Endothelial cell of umbilical vein (primary cell): ENCODE data around the gene RNF157. TPM values are rescaled to one million over a fixed set of nuclear protein-coding genes. Genes with fewer than 3 reads are reported as not detected.

Experiments
- BruUV-seq: library from RNA; stranded (reverse); fragments of 400-500 nt; replicated peaks from 2 replicates; lab custom pipeline; 2021; lab: Mats Ljungman, UMichigan
- CTCF ChIA-PET: fragments of 300-600, 350-600 bp; sonication (Branson Sonifier 250); formaldehyde crosslinking; loops from one replicate; lab custom pipeline; 2021; ENCODE audit warnings: antibody characterized with exemption, inconsistent platforms; lab: Charles Lee
- POLR2A ChIA-PET: fragments of 300-600, 350-600 bp; sonication (Branson Sonifier 250); formaldehyde crosslinking; loops from one replicate; lab custom pipeline; 2021; ENCODE audit warnings: antibody characterized with exemption, inconsistent platforms; lab: Charles Lee
- DNase-seq: peaks from one replicate; pipeline ENCODE4 v3.0.0-alpha.2; 2011; ENCODE audit warnings: low read depth, low spot score
- FAIRE-seq: peaks from 2 replicates; lab custom pipeline; 2011; peaks lifted over from hg19 to GRCh38; lab: Jason Lieb, UNC
- H2AFZ ChIP-seq: 2 replicates; pipeline ENCODE4 v1.6.0; 2012; ENCODE audit warnings: low read depth, low read length, control low read depth, inconsistent platforms
- H3K27ac ChIP-seq: 2 replicates; pipeline ENCODE4 v1.5.1; 2011; ENCODE audit warnings: low read depth, mild to moderate bottlenecking, control low read depth, low read length, moderate library complexity; ENCODE audit not compliant: insufficient read depth
- H3K27me3 ChIP-seq, 2 experiments: 2 replicates each; pipeline versions ENCODE4 v1.6.0 to v1.6.1; 2011; ENCODE audit warnings: low read length in 2 of 2, mixed read lengths in 1 of 2; ENCODE audit not compliant: control insufficient read depth in 2 of 2, insufficient read depth in 2 of 2
- H3K36me3 ChIP-seq, 2 experiments: 2 replicates in 1 of 2; 3 replicates in 1 of 2; pipeline ENCODE4 v1.5.1; 2011; ENCODE audit warnings: low read length in 2 of 2, mild to moderate bottlenecking in 1 of 2, moderate library complexity in 1 of 2; ENCODE audit not compliant: control insufficient read depth in 2 of 2, insufficient read depth in 2 of 2; ENCODE audit errors: extremely low read depth in 1 of 2
- H3K4me1 ChIP-seq: 3 replicates; pipeline ENCODE4 v1.5.1; 2011; ENCODE audit warnings: mild to moderate bottlenecking, low read length; ENCODE audit not compliant: control insufficient read depth, insufficient read depth; ENCODE audit errors: extremely low read depth
- H3K4me2 ChIP-seq: 2 replicates; pipeline ENCODE4 v1.6.1; 2011; ENCODE audit warnings: low read length, control low read depth, mixed read lengths; ENCODE audit not compliant: insufficient read depth
- H3K4me3 ChIP-seq, 3 experiments: fragments of 200-600 bp in 1 of 3; sonication (generic), shearing (Covaris generic) in 1 of 3; replicated peaks in 1 of 3; 2 replicates each; pipeline ENCODE4 v1.5.1; 2011 to 2016; ENCODE audit warnings: control low read depth in 3 of 3, low read length in 3 of 3, mild to moderate bottlenecking in 2 of 3, inconsistent platforms in 1 of 3, low read depth in 1 of 3, moderate library complexity in 1 of 3; ENCODE audit not compliant: insufficient read depth in 1 of 3
- H3K79me2 ChIP-seq: 2 replicates; pipeline ENCODE4 v1.6.0; 2012; ENCODE audit warnings: low read length, inconsistent platforms; ENCODE audit not compliant: control insufficient read depth, insufficient read depth
- H3K9ac ChIP-seq: replicated peaks from 2 replicates; pipeline ENCODE3; 2011; ENCODE audit warnings: low read length, control low read depth; ENCODE audit not compliant: insufficient read depth; ENCODE audit errors: extremely low read depth
- H3K9me1 ChIP-seq: replicated peaks from 3 replicates; pipeline ENCODE4 v1.6.0; 2011; ENCODE audit warnings: mild to moderate bottlenecking, low read length; ENCODE audit not compliant: control insufficient read depth, insufficient read depth; ENCODE audit errors: extremely low read depth
- H3K9me3 ChIP-seq: replicated peaks from 2 replicates; pipeline ENCODE4 v1.5.1; 2012; ENCODE audit warnings: low read length, inconsistent platforms; ENCODE audit not compliant: control insufficient read depth, insufficient read depth
- H4K20me1 ChIP-seq: replicated peaks from 2 replicates; pipeline ENCODE3; 2011; ENCODE audit warnings: mild to moderate bottlenecking, low read length; ENCODE audit not compliant: control insufficient read depth, insufficient read depth; ENCODE audit errors: extremely low read depth
- CTCF ChIP-seq, 2 donors: IDR thresholded peaks; 1 replicate in 1 of 2; 2 replicates in 1 of 2; pipeline ENCODE4 v1.5.1; 2011; ENCODE audit warnings: low read length in 2 of 2, mild to moderate bottlenecking in 2 of 2, moderate library complexity in 2 of 2, control low read depth in 1 of 2, inconsistent platforms in 1 of 2, low read depth in 1 of 2; ENCODE audit not compliant: insufficient read depth in 1 of 2; ENCODE audit errors: extremely low read depth in 1 of 2
- EZH2 ChIP-seq: IDR thresholded peaks from 2 replicates; pipeline ENCODE4 v1.6.1; 2012; ENCODE audit warnings: borderline replicate concordance, low read depth, mild to moderate bottlenecking, moderate library complexity, low read length, inconsistent platforms; ENCODE audit not compliant: severe bottlenecking
- FOS ChIP-seq: IDR thresholded peaks from 2 replicates; pipeline ENCODE4 v1.6.1; 2011; ENCODE audit warnings: mild to moderate bottlenecking, low read length, moderate library complexity, borderline replicate concordance; ENCODE audit not compliant: insufficient read depth
- GATA2 ChIP-seq: IDR thresholded peaks from 2 replicates; pipeline ENCODE4 v1.7.0; 2011; ENCODE audit warnings: low read depth, mild to moderate bottlenecking, moderate library complexity, mixed read lengths, low read length; ENCODE audit not compliant: insufficient read length, insufficient read depth
- JUN ChIP-seq: IDR thresholded peaks from 2 replicates; pipeline ENCODE4 v1.6.1; 2011; ENCODE audit warnings: borderline replicate concordance, low read depth; ENCODE audit not compliant: insufficient read length, insufficient read depth
- MAX ChIP-seq: IDR thresholded peaks from 2 replicates; pipeline ENCODE4 v1.6.1; 2011; ENCODE audit not compliant: insufficient read depth, insufficient read length
- POLR2A ChIP-seq: IDR thresholded peaks from 2 replicates; pipeline ENCODE4 v1.6.1; 2012; ENCODE audit warnings: low read depth, mild to moderate bottlenecking, control low read depth, low read length
- dilution Hi-C: fragments of 300-500 bp; cut with MboI; formaldehyde crosslinking; loops from one replicate; pipeline ENCODE4 v1.15.0; 2019; ENCODE audit warnings: low sequenced_read_pairs; ENCODE audit not compliant: extremely low pct_ligation_motif_present
- intact Hi-C: fragments of 100-400 bp; cut with micrococcal nuclease; formaldehyde crosslinking; loops from one replicate; pipeline ENCODE4 v1.10.0; 2022
- polyA plus RNA-seq, 4 experiments: library from polyadenylated mRNA; depleted of rRNA in 3 of 4; stranded (reverse) in 3 of 4; unstranded in 1 of 4; fragments of >200 nt; gene quantifications; 2 replicates each; pipeline versions ENCODE4 v1.2.1 to v1.2.3, GENCODE V29; 2011 to 2012; ENCODE audit warnings: missing spikeins in 1 of 4
- total RNA-seq: library from RNA; stranded (reverse); gene quantifications from 2 replicates; pipeline ENCODE4 v1.2.3, GENCODE V29; 2021

RNF157 gene
- total and polyA plus RNA-seq, 2 donors (not counting 3 experiments of a cell fraction or from before 2014, with no cell fraction given), result 0.07 to 0.86 TPM

GRCh38 chr17:76241204-76241538, 878 bp upstream of the RNF157 start:
- no peaks in the 10 kb centered on the region for H3K9me1 ChIP-seq
- peaks cover 7% of the 10 kb centered on the region for H3K4me1 ChIP-seq
- TF ChIP-seq CTCF (IDR thresholded peaks at IDR 0.05; ENCODE audit: extremely low read depth in 1 of 2, insufficient read depth in 1 of 2, low read depth in 1 of 2, low read length in 2 of 2) (no peak), EZH2 (no peak), POLR2A (no peak), JUN (no peak), GATA2 (no peak), MAX (no peak), FOS (no peak)
- H3K27ac ChIP-seq, result no peak overlapping the region
- CTCF ChIA-PET, result interaction anchor here (0.7 to 2.6 kb wide), 6 partner anchors 11 to 120 kb away, joined by 3 to 16 read pairs (median 3); no protein-coding TSS in a partner anchor
- H3K27me3 ChIP-seq, result peaks cover 46 to 55% of the 10 kb centered on the region in 2 experiments
- peak overlapping the region; percentile 49 for H3K4me2 ChIP-seq
- no TSS peak for BruUV-seq
- H3K4me3 ChIP-seq, result peak overlapping the region in 2 of 3 experiments; percentile 20 to 54
- H3K9ac ChIP-seq, result peak overlapping the region; percentile 0
- H3K36me3 ChIP-seq, result no peaks in the 10 kb centered on the region
- DNase-seq (no peak), FAIRE-seq (no peak)
- intact Hi-C loops (loop anchor here (2.0 kb wide), 1 partner anchor 24 kb away; the partner anchor contains the start of gene UBALD2), dilution Hi-C loops (no loop called here)
- POLR2A ChIA-PET, result interaction anchor here (1.0 kb wide), 1 partner anchor 21 kb away, joined by 3 read pairs; no protein-coding TSS in a partner anchor
- H3K79me2 ChIP-seq, result no peaks in the 10 kb centered on the region
- H4K20me1 ChIP-seq, result no peaks in the 10 kb centered on the region
- H3K9me3 ChIP-seq, result no peaks in the 10 kb centered on the region
- peak overlapping the region; percentile 94 for H2AFZ ChIP-seq
